NCI-H1417 (cell line): Measurements from ENCODE around the gene GORASP1.

Experiments used
- DNase-seq, 3 experiments: peaks; one replicate each; lab custom pipeline; 2025; lab: John Stamatoyannopoulos, UW

Gene GORASP1

GRCh38 chr3:39102504-39103323 lies 4.7 kb downstream of the GORASP1 start:
- no peak for DNase-seq

- DNase-seq: peak in 2 of 3 experiments; percentile 1 to 15
Measured at GRCh38 chr3:39101022-39101689, 6.3 kb downstream of the GORASP1 start.

- no peak for DNase-seq
Measured at GRCh38 chr3:39100500-39100886, 6.9 kb downstream of the GORASP1 start.

GRCh38 chr3:39099738-39100499 lies 7.5 kb downstream of the GORASP1 start:
- no peak for DNase-seq

GRCh38 chr3:39099242-39099641 lies 8.2 kb downstream of the GORASP1 start:
- DNase-seq: no peak

- DNase-seq: no peak
Measured at GRCh38 chr3:39098473-39099000, 8.9 kb downstream of the GORASP1 start.

- no peak for DNase-seq
Measured at GRCh38 chr3:39097716-39098472, 9.5 kb downstream of the GORASP1 start.

GRCh38 chr3:39096775-39097174 lies 10.7 kb downstream of the GORASP1 start:
- no peak for DNase-seq

- DNase-seq: no peak
Measured at GRCh38 chr3:39095778-39096177, 11.6 kb downstream of the GORASP1 start.

- DNase-seq: no peak
Measured at GRCh38 chr3:39094851-39095677, 12.4 kb downstream of the GORASP1 start.

GRCh38 chr3:39090922-39091321 lies 16.5 kb downstream of the GORASP1 start:
- DNase-seq: no peak

- no peak for DNase-seq
Measured at GRCh38 chr3:39088889-39089288, 18.5 kb downstream of the GORASP1 start.

- DNase-seq: no peak
Measured at GRCh38 chr3:39088456-39088855, 19.0 kb downstream of the GORASP1 start.

- no peak for DNase-seq
Measured at GRCh38 chr3:39086144-39086543, 21.3 kb downstream of the GORASP1 start.

- DNase-seq: no peak
Measured at GRCh38 chr3:39082666-39083313, 24.6 kb downstream of the GORASP1 start.

GRCh38 chr3:39080026-39080425 lies 27.4 kb downstream of the GORASP1 start:
- no peak for DNase-seq

GRCh38 chr3:39079530-39079929 lies 27.9 kb downstream of the GORASP1 start:
- no peak for DNase-seq

GRCh38 chr3:39075910-39076309 lies 31.5 kb downstream of the GORASP1 start:
- DNase-seq: no peak

GRCh38 chr3:39068556-39068955 lies 38.9 kb downstream of the GORASP1 start:
- DNase-seq: no peak

GRCh38 chr3:39067286-39067685 lies 40.1 kb downstream of the GORASP1 start:
- DNase-seq: no peak
